PFSK-1 (cell line): ENCODE data around the gene PHACTR3.

Source experiments
- POLR2AphosphoS5 ChIP-seq: IDR thresholded peaks from 2 replicates; pipeline ENCODE4 v1.6.1; 2012; ENCODE audit warnings: low read depth, mild to moderate bottlenecking, control low read depth, low read length, moderate library complexity
- REST ChIP-seq, 2 experiments: IDR thresholded peaks; 2 replicates each; pipeline versions ENCODE4 v1.6.1 to v1.8.0; 2011 to 2012; ENCODE audit warnings: low read depth in 2 of 2, low read length in 2 of 2, control low read depth in 1 of 2, inconsistent platforms in 1 of 2, mild to moderate bottlenecking in 1 of 2, moderate library complexity in 1 of 2; ENCODE audit not compliant: insufficient read depth in 1 of 2
- TAF1 ChIP-seq: IDR thresholded peaks from 2 replicates; pipeline ENCODE4 v1.6.1; 2012; ENCODE audit warnings: low read length, control low read depth, borderline replicate concordance; ENCODE audit not compliant: insufficient read depth

DNA sequence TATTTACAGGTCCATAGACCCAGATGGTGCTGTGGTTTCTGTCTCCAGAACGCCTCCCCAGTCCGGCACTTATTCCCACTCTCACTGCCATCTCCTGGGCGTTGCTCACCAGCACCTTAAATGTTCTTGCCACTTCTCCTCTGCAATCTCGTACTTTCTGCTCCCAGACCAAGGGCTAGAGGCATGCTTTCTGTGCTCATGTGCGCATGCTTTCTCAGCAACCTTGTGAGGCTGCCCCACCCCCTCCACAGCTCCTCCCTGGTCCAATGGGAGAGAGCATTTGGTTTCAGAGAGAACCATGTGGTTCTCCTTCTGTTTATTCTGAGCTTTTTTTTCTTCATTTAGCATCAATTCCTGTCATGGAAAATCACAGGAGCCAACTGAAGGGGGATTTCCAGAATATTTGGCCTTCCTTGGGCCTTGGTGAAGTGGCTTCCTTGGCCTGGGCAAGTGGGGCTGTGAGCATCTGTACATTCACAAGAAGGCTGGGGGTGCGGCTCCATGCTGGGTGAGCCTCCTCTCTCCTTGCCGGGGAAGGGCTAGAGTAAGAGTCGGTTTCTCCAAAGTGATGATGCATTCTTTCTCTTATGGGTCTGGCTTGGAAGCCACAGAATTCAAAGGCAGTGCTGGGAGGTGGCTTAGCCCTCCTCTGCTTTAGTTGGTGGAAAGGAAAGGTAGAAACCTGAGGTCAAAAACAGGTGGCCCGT is 66.6 kb downstream of the PHACTR3 start:
- no peak for TF ChIP-seq POLR2AphosphoS5
- TF ChIP-seq REST (IDR thresholded peaks at IDR 0.05; ENCODE audit: insufficient read depth in 1 of 2, low read depth in 2 of 2, low read length in 2 of 2) = no peak
- no peak for TF ChIP-seq TAF1
